BJ (cell line): Measurements from ENCODE around the gene STK32C. TPM values are rescaled to one million over a fixed set of nuclear protein-coding genes. Genes with fewer than 3 reads are reported as not detected.
"Not testable (repeated sequence)": the region's sequence is repeated elsewhere in the genome, so short reads cannot be mapped to it uniquely, and the experiment has no call there.

Source experiments
- CTCF ChIA-PET: fragments of 350-600 bp; formaldehyde crosslinking; extraction: SDS; loops from one replicate; lab custom pipeline; 2021; ENCODE audit warnings: antibody characterized with exemption, inconsistent platforms; lab: Yijun Ruan, JAX
- POLR2A ChIA-PET: fragments of 300-600 bp; sonication (Branson Sonifier 250); formaldehyde crosslinking; extraction: SDS; loops from one replicate; lab custom pipeline; 2021; ENCODE audit warnings: antibody characterized with exemption; lab: Charles Lee
- DNase-seq: peaks from one replicate; pipeline ENCODE4 v3.0.0-alpha.2; 2011; ENCODE audit warnings: low read depth
- H3K27me3 ChIP-seq: 2 replicates; pipeline ENCODE4 v1.6.0; 2011; ENCODE audit warnings: low read length; ENCODE audit not compliant: control insufficient read depth, insufficient read depth
- H3K36me3 ChIP-seq: 2 replicates; pipeline ENCODE4 v1.5.1; 2011; ENCODE audit warnings: low read length; ENCODE audit not compliant: control insufficient read depth, insufficient read depth
- H3K4me3 ChIP-seq: 2 replicates; pipeline ENCODE4 v1.5.1; 2011; ENCODE audit warnings: low read depth, mild to moderate bottlenecking, control low read depth, low read length
- CTCF ChIP-seq: IDR thresholded peaks from 2 replicates; pipeline ENCODE4 v1.5.1; 2011; ENCODE audit warnings: low read depth, mild to moderate bottlenecking, control low read depth, inconsistent platforms, low read length, moderate library complexity; ENCODE audit not compliant: insufficient read depth
- polyA plus RNA-seq: library from polyadenylated mRNA; depleted of rRNA; stranded (reverse); fragments of >200 nt; gene quantifications from 2 replicates; pipeline ENCODE4 v1.2.3, GENCODE V29; 2011

The STK32C gene
- polyA plus RNA-seq, 1 experiment = 12.1 TPM

DNA sequence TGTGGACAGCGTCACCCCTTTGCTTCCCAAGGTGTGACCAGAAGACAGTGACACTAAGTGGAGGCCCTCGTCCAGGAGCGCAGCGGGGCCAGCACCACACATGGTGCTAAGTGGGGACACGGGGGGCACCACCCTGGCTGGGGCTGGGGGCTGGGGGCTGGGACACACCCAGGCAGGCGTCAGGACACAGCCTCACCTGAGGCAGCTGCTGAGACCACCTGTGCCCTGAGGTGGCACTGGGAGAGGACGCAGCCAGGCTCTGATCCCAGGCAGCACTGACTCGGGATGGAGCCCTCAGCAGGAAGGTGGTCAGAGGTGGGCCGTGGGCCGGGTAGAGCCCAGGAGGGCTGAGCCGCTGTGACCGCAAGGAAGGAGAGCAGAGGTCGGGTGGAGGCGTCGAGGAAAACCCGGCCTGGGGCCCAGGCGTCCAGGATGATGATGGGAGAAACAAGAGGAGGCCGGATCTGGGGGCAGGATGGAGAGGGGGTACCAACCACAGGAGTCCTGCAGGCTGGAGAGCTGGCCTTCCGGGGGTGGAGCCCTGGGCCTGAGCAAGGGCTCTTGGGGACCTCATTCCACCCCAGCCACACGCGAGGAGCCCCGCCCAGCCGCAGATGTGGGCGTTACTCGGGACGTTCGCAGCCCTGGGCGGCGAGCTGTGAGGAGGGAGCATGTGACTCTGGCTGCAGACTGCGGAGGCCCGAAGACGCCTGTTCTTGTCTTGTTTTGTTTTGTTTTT is 46.8 kb upstream of the STK32C start:
- DNase-seq = no peak
- no peak for TF ChIP-seq CTCF
- ChIA-PET CTCF (interaction anchor here (1.5 to 2.3 kb wide), 3 partner anchors 12 to 129 kb away, joined by 3 to 23 read pairs (median 3); no protein-coding TSS in a partner anchor), POLR2A (no interaction called here)
- Histone ChIP-seq H3K36me3 (peaks cover 3% of the 10 kb centered on the region), H3K27me3 (no peaks in the 10 kb centered on the region), H3K4me3 (no peak overlapping the region)

DNA sequence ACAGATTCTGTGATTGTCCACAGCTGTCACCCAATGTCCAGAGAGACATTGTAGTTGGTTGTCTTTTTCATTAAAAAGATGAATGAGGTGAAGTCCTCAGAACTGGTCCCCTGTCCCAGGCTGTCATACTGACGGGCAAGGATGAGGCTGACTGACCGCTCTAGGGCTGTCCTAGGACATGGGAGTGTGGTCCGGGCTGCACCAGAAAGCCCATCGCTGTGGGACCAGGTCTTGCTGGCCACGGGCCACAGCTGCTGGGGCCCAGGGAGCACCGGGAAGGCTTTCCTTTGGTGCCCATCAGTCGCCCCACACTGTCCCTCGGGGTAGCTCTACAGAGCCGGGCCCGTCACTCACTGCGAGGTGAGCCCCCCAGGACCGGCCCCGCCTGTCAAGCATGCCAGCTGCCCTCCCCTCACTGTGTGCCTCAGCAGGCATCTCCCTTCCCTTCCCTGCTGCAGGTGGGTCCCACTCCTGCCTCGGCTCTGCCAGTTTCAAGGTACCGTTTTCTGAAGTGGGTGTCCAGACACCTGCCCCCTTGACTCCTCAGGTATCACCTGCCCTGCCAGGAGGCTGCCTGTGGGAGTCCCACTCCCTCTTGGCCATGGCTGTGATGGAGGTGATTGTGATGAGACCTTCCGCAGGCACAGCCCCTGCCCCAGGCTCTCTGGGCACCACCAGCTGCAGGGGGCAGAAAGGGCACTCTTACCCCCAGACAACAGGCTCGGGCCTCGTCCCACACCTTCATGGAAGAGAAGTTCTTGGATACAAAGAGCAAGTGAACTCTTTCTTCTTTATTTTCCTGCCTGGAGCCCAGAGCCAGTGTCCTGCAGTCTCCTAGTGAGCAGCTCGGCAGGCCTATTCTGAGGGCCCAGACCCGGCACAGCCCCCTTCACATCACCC is 46.0 kb upstream of the STK32C start:
- Histone ChIP-seq H3K27me3 (no peaks in the 10 kb centered on the region), H3K36me3 (peaks cover 5% of the 10 kb centered on the region), H3K4me3 (no peak overlapping the region)
- ChIA-PET CTCF (interaction anchor here (0.7 to 2.3 kb wide), 12 partner anchors 10 to 135 kb away, joined by 3 to 23 read pairs (median 3); no protein-coding TSS in a partner anchor), POLR2A (no interaction called here)
- no peak for DNase-seq
- TF ChIP-seq CTCF = no peak

- POLR2A ChIA-PET = not testable (repeated sequence)
- CTCF ChIA-PET = interaction anchor here (0.8 to 2.3 kb wide), 11 partner anchors 11 to 134 kb away, joined by 3 to 23 read pairs (median 3); no protein-coding TSS in a partner anchor
These were observed 44.9 kb upstream of the STK32C start for GRCh38 chr10:132352462-132353308.

DNA sequence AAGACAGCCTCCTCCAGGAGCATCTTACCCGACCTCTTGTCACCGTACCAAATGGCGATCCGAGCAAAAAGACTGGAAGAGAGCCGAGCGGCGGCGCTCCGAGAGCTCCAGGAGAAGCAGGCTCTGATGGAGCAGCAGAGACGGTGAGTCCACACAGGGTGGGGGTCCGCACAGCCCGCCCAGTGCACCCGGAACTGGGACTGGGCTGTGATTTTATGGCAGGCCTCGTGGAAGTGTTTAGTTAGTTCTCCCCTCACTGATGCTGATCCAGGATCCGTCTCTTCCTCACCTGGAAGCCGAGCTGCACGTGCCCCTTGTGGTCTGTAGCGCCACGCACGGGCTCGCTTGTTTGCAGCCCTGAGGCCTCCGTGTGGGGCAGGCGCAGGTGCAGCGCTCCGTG is 43.9 kb upstream of the STK32C start:
- Histone ChIP-seq H3K27me3 (no peaks in the 10 kb centered on the region), H3K4me3 (no peak overlapping the region), H3K36me3 (peaks cover 7% of the 10 kb centered on the region)
- ChIA-PET CTCF (interaction anchor here (0.6 to 2.7 kb wide), 8 partner anchors 9 to 129 kb away, joined by 3 to 16 read pairs (median 4); no protein-coding TSS in a partner anchor), POLR2A (no interaction called here)
- TF ChIP-seq CTCF = no peak
- DNase-seq = no peak

More at GRCh38 chr10:132352462-132353308, 44.9 kb upstream of the STK32C start:
- not testable (repeated sequence) for H3K4me3 ChIP-seq, H3K36me3 ChIP-seq, DNase-seq, H3K27me3 ChIP-seq
- TF ChIP-seq CTCF = peak; percentile 84
